ENCODE data around the gene IL5.

The IL5 gene

DNA sequence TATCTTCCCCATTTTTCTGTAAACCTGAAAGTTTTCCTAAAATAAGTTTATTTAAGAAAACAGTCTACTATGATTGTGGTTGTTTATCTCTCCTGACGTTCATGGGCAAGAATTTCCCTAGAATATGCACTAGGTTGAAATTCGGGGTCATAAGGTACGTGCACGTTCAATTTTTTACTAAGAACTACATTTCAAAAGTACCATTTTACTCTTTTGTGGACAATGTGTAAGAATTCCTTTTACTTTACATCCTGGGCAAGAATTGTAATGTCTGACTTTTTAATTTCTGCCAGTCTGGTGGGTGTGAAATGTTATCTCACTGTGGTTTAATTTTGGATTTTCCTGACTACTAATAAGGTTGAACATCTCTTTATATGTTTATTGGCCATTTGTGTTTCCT lies 12.4 kb downstream of the IL5 start:
- TF ChIP-seq, protein P1, sequence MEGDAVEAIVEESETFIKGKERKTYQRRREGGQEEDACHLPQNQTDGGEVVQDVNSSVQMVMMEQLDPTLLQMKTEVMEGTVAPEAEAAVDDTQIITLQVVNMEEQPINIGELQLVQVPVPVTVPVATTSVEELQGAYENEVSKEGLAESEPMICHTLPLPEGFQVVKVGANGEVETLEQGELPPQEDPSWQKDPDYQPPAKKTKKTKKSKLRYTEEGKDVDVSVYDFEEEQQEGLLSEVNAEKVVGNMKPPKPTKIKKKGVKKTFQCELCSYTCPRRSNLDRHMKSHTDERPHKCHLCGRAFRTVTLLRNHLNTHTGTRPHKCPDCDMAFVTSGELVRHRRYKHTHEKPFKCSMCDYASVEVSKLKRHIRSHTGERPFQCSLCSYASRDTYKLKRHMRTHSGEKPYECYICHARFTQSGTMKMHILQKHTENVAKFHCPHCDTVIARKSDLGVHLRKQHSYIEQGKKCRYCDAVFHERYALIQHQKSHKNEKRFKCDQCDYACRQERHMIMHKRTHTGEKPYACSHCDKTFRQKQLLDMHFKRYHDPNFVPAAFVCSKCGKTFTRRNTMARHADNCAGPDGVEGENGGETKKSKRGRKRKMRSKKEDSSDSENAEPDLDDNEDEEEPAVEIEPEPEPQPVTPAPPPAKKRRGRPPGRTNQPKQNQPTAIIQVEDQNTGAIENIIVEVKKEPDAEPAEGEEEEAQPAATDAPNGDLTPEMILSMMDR (IDR thresholded peaks at IDR 0.05) = no peak
- no peak overlapping the region for H3K4me2 ChIP-seq (ENCODE audit: low read length)
- H3K27ac ChIP-seq = no peak overlapping the region
- no peaks in the 10 kb centered on the region for H3K4me1 ChIP-seq
- H3K36me3 ChIP-seq (ENCODE audit: control insufficient read depth, insufficient read depth, low read length) = no peaks in the 10 kb centered on the region
- no peak overlapping the region for H3K4me3 ChIP-seq (ENCODE audit: low read depth, low read length)
- H3K79me2 ChIP-seq = no peaks in the 10 kb centered on the region
- no peak overlapping the region for H2AFZ ChIP-seq
- no peak overlapping the region for H3K9ac ChIP-seq
- no peaks in the 10 kb centered on the region for H3K9me3 ChIP-seq (ENCODE audit: control insufficient read depth, low read length)
- H3K27me3 ChIP-seq (ENCODE audit: control insufficient read depth, insufficient read depth, low read length) = no peaks in the 10 kb centered on the region

DNA sequence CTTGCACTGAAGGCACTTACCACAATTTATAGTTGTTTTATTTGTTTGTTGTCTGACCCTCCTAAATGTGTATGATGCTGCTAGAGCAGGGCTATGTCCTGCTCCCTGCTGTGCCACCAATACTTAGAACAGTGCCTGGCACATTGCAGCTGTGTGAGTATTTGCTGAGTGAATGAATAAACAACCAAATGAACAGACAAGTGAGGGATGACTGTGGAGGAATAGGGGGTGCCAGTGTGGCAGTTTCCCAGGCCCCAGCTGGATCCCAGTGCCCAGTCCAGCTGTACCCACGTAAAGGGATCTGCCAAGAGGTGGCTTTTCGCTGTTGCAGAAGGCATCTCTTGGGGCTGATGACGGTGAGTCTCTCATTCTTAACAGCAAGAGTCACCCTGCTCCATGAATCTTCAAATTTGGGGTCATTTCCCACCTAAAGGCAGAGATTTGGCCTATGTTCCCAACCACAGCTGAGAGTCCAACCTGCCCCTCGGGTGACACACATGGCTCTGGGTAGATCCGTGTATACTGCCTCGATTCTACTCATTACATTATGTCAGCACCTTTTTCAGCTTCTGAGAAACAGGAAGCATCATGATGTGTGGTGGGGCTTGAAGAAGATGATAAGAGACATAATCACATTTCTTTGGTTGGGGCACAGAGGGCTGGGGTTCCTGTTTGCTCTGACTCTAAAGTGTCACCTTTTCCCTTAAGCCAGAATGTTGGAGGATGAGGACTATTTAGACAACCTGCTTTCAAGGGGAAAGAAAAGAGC lies 14.3 kb downstream of the IL5 start:
- H3K36me3 ChIP-seq (ENCODE audit: control insufficient read depth, insufficient read depth, low read length) = no peaks in the 10 kb centered on the region
- no peaks in the 10 kb centered on the region for H3K79me2 ChIP-seq
- TF ChIP-seq, protein P1 (IDR thresholded peaks at IDR 0.05) = no peak
- no peak overlapping the region for H2AFZ ChIP-seq
- no peak overlapping the region for H3K4me2 ChIP-seq (ENCODE audit: low read length)
- no peak overlapping the region for H3K9ac ChIP-seq
- H3K9me3 ChIP-seq (ENCODE audit: control insufficient read depth, low read length) = no peaks in the 10 kb centered on the region
- H3K27me3 ChIP-seq (ENCODE audit: control insufficient read depth, insufficient read depth, low read length) = no peaks in the 10 kb centered on the region
- no peaks in the 10 kb centered on the region for H3K4me1 ChIP-seq
- H3K4me3 ChIP-seq (ENCODE audit: low read depth, low read length) = no peak overlapping the region
- no peak overlapping the region for H3K27ac ChIP-seq

DNA sequence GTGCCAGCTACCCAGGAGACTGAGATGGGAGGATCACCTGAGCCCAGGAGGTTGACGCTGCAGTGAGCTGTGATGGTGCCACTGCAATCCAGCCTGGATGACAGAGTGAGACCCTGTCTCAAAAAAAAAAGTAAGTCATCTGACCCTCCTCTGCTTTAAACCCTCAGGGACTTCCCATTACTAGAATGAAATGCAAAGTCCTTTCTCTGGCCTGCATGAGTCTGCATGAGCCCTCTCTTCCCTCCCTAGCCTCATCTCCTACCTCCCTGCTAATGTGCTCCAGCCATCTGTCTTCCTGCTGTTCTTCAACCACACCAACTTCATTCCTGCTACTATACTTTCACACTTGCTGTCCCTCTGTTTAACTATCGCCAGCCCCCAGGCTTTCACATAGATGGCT lies 15.3 kb downstream of the IL5 start:
- Histone ChIP-seq H3K4me3 (ENCODE audit: low read depth, low read length) (no peak overlapping the region), H3K27ac (no peak overlapping the region), H3K9ac (no peak overlapping the region), H3K9me3 (ENCODE audit: control insufficient read depth, low read length) (no peaks in the 10 kb centered on the region), H3K27me3 (ENCODE audit: control insufficient read depth, insufficient read depth, low read length) (no peaks in the 10 kb centered on the region), H3K4me1 (no peaks in the 10 kb centered on the region), H2AFZ (no peak overlapping the region), H3K79me2 (no peaks in the 10 kb centered on the region), H3K36me3 (ENCODE audit: control insufficient read depth, insufficient read depth, low read length) (no peaks in the 10 kb centered on the region), H3K4me2 (ENCODE audit: low read length) (no peak overlapping the region)
- TF ChIP-seq, protein P1 (IDR thresholded peaks at IDR 0.05) = no peak

DNA sequence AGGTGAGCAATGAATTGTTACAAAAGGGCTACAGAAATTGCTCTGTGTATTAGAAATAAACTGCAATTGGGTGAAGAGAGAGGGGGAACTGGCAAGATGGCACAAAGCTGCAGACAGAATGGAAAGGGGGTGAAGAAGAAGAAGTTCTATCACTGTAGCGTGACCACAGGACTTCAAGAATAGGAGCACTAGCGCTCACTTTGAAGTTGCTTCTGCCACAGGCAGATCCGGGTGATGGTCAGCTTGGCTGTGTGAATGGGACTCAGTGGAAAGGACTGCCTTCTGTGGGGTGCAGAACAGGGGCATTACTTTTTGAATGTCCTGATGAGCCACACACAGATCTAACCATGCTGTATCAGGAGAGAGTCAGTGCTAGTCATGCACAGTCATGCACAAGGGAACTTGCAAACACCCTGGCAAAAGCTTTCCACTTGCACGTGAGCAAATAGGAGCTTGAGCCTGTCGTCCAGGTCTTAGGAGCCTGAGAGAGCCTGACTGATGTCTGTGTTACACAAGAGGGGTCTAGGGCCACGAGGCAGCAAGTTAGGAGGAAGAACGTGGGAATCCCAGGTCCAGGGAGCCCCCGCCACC lies 16.3 kb downstream of the IL5 start:
- H3K27ac ChIP-seq = no peak overlapping the region
- H2AFZ ChIP-seq = peak overlapping the region; percentile 69
- TF ChIP-seq, protein P1 (IDR thresholded peaks at IDR 0.05) = no peak
- H3K79me2 ChIP-seq = no peaks in the 10 kb centered on the region
- no peaks in the 10 kb centered on the region for H3K9me3 ChIP-seq (ENCODE audit: control insufficient read depth, low read length)
- no peaks in the 10 kb centered on the region for H3K4me1 ChIP-seq
- H3K4me3 ChIP-seq (ENCODE audit: low read depth, low read length) = no peak overlapping the region
- no peak overlapping the region for H3K4me2 ChIP-seq (ENCODE audit: low read length)
- no peaks in the 10 kb centered on the region for H3K27me3 ChIP-seq (ENCODE audit: control insufficient read depth, insufficient read depth, low read length)
- no peak overlapping the region for H3K9ac ChIP-seq
- no peaks in the 10 kb centered on the region for H3K36me3 ChIP-seq (ENCODE audit: control insufficient read depth, insufficient read depth, low read length)
